GM21786 (cell line): ENCODE data around the gene COLEC12.

Experiments used
- ATAC-seq: cut with Tn5 transposase; IDR thresholded peaks from one replicate; pipeline ENCODE4 v1.9.1; 2021; ENCODE audit not compliant: unreplicated experiment

The COLEC12 gene

GRCh38 chr18:500632-501405 lies at the start of gene COLEC12:
TSS of gene COLEC12 (minus strand) at chr18:500701. CDS start at chr18:500514, 187 bp downstream.
- no peak for ATAC-seq

DNA sequence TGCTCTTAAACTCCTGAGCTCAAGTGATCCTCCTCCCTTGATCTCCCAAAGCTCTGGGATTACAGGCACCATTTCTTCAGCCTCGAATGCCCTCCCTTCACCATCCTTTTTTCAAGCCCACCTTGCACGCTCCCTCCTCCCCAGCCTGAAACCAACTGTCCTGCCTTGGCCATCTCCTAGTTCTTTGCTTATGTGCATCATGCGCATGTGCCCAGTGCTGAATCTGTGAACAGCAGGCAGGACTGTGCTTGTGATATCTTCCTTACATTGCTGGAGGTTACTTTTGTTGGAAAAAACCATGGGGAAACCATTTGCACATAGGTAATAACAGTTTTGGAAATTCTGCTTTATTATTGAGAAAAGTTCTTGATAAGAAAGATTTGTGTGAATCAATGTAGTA lies 49.5 kb upstream of the COLEC12 start:
- no peak for ATAC-seq

DNA sequence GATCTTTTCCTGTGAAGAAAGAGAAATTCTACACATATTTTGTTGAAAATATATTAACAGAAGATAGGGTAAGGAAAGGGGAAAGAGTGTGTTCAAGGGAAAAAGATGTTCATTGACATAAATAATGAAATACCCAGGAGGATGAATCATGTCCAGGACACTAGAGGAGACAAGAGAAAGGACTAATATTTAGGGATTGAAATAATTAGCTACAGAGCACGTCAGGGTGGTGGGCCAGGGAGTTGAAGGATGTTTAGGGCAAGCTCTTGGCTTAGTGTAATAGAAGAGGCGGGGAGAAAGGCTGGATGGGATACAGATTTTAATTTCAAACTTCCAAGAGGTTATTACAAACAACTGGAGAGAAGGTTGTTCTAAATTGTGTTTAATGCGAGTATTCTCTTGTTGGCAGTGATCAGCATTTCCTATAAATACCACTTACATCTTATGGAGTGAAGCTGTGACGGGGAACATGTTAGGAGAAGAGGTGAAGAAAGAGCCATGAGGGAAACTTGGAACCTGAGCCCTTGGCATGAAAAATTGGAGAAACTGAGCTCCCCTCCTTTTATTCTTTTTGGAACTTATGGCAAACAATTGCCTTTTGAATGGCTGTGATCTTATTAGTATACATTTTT lies 43.1 kb upstream of the COLEC12 start:
- ATAC-seq, result no peak

DNA sequence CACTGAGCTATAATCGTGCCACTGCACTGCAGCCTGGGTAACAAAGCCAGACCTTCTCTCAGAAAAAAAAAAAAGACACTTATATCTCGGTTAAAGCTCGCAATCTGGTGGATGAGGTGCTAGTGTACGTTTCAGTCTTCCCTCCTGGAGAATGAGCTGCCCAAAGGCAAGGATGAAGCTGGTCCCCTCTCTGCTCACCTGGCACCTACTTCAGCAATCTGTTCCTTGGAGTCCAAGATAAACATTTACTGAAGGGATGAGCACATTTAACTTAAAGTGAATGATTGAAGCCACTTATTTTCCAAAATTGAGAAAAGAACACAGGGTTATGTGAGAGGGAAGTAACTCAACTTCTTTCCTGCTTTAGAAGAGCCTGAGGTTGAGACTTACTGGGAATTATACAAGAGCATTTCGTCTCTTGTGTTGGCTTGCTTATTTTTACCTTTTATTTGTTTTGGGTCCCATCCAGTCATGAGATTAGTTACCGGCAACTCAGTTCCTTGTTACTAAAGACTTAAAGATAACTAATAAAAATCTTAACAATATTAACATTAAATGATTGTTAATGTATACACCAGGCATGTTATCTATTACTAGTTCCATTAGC lies 33.6 kb upstream of the COLEC12 start:
- ATAC-seq, result no peak

- no peak for ATAC-seq
Measured at GRCh38 chr18:532632-533031, 32.1 kb upstream of the COLEC12 start.

DNA sequence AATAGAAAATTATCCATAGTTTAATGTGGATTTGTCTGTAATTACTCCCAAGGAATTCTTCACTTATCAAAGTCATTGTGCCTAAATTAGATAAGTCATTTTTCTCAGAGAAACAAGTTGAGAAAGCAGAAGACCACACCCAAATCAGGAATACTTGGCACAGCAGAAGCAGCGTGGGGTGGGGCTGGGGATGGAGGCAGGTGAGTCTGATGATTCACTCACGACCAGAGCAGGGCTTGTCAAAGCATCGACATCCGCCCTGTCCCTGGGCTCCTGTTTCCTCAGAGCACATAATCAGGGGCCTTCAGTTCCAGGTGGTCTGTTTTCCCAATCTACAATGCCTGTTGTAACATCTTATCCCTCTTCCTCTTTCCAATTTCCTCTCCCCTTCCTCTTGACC lies 31.5 kb upstream of the COLEC12 start:
- no peak for ATAC-seq

DNA sequence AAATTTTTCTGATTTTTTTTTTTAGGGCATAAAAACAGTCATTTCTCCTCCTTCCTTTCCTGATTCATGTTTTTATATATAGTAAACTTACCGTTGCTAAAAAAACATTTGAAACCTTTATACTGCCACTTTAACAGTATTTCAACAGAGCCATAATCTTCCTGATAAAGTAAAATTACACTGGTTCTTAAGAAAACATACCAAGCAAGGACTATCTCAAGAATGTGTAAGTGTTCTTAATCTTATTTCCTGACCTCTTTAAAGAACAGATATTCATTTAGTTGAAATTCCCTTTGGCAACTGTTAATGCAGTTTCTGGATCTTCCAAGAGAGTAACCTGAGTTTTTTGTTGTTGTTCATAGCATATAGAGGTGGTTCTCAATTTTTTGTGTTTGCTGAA lies 26.6 kb upstream of the COLEC12 start:
- ATAC-seq, result no peak

DNA sequence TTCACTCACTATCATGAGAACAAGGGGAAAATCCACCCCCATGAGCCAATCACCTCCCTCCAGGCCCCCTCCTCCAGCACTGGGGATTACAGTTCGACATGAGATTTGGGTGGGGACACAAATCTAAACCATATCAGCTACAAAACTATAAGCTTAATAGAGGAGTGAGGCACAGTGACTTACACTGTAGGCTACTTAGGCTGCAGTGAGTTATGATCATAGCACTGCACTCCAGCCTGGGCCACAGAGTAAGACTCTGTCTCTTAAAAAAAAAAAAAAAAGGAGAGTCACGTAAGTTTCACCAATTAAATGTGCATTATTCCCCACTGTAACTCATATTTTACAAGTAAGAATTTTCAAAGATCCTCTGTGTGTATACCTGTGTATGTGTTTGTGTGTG lies 26.2 kb upstream of the COLEC12 start:
- ATAC-seq, result no peak

DNA sequence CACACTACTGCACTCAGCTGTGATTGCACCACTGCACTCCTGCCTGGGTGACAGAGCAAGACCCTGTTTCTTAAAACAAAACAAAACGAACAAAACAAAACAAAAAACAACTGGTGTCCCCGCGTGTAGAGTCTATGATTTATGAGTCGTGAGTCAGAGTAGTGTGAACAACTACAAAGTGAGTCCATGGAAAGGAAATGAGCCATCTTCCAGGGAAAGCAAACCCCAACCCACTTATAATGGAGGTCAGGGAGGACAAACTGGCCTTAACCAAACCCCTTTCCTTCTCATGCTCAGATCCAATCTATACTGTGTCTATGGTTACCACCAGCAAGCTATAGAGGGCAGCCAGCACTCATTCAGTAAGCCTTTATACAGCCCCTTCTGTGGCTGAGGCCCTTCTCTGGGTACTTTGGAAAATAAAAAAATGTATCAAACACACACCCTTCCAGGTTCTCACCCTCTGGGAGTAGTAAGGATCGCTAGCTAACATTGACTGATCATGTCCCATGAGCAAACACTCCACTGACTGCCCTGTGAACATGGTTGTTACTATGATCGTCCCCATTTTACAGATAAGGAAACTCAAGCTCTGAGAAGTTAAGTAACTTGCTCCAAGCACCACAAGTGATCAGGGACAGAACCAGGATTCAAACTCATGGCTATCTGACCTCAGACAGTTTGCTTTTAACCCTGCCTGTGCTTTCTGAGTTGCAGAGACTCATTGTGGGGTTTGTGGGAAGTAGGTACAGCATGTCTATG lies 24.7 kb upstream of the COLEC12 start:
- ATAC-seq, result no peak

- no peak for ATAC-seq
Measured at GRCh38 chr18:524466-524865, 24.0 kb upstream of the COLEC12 start.

- no peak for ATAC-seq
Measured at GRCh38 chr18:523561-523960, 23.1 kb upstream of the COLEC12 start.

DNA sequence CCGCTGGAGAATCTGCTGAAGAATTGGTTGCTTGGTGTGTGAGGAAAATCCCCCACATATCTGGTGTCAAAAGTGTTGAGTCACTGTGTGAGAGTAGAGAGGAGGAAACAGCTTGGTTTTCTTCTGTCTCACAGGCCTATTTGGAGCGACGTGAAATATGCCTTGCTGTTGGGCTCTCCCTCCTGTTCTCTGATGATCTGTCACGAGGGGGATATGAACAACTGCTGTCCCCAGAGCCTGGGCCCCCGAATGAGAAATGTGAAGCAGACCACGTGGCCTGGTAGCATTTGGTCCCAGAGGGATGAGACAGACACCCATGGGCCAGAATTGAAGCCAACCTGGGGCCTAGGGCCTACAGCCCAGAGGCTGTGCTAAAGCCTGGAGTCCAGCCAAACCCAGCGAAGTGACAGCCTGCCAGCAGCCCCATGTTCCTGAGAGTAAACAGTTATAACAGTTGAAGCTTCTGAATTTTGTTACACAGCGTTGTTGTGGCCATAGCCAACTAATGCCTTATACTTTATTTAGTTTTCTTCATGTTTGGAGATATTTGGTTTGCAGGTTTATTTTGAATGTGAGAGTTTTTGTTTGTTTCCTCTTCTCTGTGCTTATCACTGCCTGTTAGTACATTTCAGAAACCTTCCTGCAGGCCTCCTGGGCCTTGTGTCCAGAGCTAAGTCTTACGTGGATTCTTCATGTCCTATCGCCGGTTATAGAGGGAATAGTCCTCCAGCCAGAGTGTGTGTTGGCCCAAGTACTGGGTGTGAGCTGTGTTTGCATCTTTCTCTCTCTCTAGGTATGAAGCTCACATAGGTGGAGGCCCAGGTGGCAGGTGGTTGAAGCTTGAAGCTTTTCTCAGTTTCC lies 18.7 kb upstream of the COLEC12 start:
- ATAC-seq, result peak; percentile 86

DNA sequence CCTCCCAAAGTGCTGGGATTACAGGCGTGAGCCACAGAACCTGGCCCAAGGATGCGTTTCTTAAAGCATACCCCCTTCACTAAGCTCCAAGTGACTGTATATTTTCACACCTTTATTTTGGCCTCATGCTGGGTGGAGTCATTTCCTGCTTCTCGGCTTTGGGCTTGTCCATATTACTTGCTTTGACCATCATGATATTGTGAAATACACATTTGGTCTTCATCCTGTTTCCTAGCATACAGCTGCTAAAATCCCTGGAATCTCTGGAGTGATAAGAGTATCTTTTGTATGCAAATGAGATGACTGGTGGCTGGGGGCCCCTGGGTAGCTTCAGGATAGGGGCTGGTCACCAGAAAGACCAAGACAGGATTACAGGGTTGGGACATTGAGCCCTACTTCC lies 17.6 kb upstream of the COLEC12 start:
- ATAC-seq, result no peak

DNA sequence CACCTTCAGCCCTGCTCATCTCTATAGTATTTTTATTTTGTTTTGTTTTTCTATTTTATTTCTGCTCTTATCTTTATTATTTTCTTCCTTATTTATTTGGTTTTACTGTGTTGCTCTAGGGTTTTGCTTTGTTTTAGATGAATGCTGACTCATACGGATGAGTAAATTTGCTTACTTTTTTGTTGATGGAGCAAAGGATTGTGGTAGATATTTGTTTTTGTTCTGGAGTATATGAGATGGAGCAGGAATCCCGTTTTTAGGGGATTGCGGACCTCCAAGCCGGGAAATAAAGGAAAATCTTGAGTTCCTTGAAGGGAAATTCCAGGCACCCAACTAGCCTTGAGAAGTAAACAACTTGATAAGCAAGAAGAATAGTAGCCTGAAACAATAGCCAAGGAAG lies 15.3 kb upstream of the COLEC12 start:
- no peak for ATAC-seq

- no peak for ATAC-seq
Measured at GRCh38 chr18:515156-515815, 14.8 kb upstream of the COLEC12 start.

DNA sequence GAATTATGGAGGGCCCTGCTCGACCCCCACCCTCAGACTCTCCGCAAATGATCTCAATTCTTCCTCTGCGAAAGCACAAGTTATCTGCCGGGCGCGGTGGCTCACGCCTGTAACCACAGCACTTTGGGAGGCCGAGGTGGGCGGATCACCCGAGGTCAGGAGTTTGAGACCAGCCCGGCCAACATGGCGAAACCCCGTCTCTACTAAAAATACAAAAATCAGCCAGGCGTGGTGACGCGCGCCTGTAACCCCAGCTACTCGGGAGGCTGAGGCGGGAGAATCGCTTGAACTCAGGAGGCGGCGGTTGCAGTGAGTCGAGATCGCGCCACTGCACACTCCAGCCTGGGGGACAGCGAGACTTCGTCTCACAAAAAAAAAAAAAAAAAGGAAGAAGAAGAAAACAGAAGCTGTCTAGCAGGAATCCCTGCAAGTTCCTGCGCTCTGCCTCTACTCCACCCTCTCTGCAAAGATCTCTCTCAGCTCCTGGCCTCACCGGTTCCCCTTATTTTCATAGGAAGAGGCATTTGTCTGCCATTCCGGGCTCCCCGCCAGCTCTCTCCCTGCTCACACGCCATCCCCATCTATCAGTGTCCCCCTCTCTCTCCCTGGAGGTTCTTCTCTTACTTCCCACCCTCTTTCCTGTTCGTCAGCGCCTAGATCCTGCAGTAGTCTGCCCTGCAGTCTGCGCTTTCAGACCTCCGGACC lies 13.5 kb upstream of the COLEC12 start:
- no peak for ATAC-seq

DNA sequence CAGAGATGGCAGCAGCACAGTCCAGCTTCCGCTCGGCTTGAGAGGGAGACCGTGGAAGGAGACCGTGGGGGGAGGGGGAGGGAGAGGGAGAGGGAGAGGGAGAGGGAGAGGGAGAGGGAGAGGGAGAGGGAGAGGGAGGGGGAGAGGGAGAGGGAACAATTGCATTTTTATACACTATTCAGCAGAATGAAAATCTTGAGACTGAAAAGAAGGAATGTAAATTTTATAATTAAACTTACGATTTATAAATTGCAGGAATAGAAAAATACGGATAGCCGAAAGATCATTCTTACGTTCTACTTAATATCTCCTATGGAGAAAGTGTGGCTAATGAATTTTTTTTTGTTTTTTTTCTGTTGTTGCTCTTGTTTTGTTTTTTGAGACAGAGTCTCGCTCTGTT lies 12.5 kb upstream of the COLEC12 start:
- no peak for ATAC-seq

GRCh38 chr18:508835-509234 lies 8.3 kb upstream of the COLEC12 start:
- no peak for ATAC-seq

DNA sequence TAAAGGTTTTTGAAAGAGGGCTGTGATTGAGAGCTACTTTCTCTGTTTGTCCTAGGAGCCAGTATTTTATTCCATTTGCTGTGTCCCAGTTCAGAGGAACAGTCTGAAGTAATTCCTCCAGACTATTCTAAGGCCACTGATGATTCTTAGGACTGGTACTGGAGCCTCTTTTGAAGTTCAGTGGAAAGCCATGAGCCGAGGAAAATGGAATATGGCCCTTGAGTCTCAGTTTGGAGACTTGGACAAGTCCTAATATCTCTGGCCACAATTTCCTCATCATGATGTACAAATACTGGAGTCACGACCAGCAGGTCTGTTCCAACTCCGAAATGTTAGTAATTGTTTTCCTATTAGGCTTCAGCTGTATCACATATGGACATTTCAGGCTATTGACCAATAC lies 7.1 kb upstream of the COLEC12 start:
- no peak for ATAC-seq

DNA sequence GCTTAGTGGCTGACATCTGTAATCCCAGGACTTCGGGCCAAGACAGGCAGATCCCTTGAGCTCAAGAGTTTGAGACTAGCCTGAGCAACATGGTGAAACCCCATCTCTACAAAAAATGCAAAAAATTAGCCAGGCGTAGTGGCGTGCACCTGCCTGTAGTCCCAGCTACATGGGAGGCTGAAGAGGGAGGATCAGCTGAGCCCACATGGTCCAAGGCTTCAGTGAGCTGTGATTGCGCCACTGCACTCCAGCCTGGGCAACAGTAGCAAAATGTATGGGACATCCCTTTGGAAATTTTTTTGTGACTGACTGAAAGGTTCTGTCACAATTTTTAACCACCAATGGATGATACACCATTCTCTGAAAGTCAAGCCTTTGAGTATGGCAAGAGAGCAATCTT lies 6.3 kb upstream of the COLEC12 start:
- no peak for ATAC-seq
